ENCODE data around the gene TMEM183A. TPM values are rescaled to one million over a fixed set of nuclear protein-coding genes. Genes with fewer than 3 reads are reported as not detected.

Gene TMEM183A
- total RNA-seq, 3 donors from 2014 or later: 85.9 to 113 (median 94.1) TPM

- no peak for TF ChIP-seq POLR2AphosphoS5 (IDR thresholded peaks at IDR 0.05)
- Histone ChIP-seq H3K27ac (no peak overlapping the region), H3K9me3 (no peaks in the 10 kb centered on the region), H3K4me3 (no peak overlapping the region), H3K36me3 (no peaks in the 10 kb centered on the region), H3K4me1 (no peaks in the 10 kb centered on the region), H3K27me3 (no peaks in the 10 kb centered on the region)
- DNase-seq (ENCODE audit: low spot score in 2 of 2): no peak
- intact Hi-C loops (cut with DNase I; ENCODE audit: low total_unique reads): loop anchor here (10.0 kb wide), 1 partner anchor 239 kb away; no protein-coding TSS in a partner anchor
Observed at GRCh38 chr1:203035111-203036000, 28.2 kb downstream of the TMEM183A start.

GRCh38 chr1:203036135-203036534 is 29.0 kb downstream of the TMEM183A start:
- TF ChIP-seq CTCF (IDR thresholded peaks at IDR 0.05) (no peak), POLR2AphosphoS5 (IDR thresholded peaks at IDR 0.05) (no peak)
- no peaks in the 10 kb centered on the region for H3K9me3 ChIP-seq
- no peak overlapping the region for H3K4me3 ChIP-seq
- no peaks in the 10 kb centered on the region for H3K4me1 ChIP-seq
- no peaks in the 10 kb centered on the region for H3K27me3 ChIP-seq
- H3K27ac ChIP-seq: no peak overlapping the region
- intact Hi-C loops (cut with DNase I; ENCODE audit: low total_unique reads): loop anchor here (10.0 kb wide), 1 partner anchor 239 kb away; no protein-coding TSS in a partner anchor
- DNase-seq (ENCODE audit: low spot score in 2 of 2): no peak
- H3K36me3 ChIP-seq: no peaks in the 10 kb centered on the region

GRCh38 chr1:203036537-203036936 is 29.4 kb downstream of the TMEM183A start:
- DNase-seq (ENCODE audit: low spot score in 2 of 2): no peak
- Histone ChIP-seq H3K9me3 (no peaks in the 10 kb centered on the region), H3K4me1 (no peaks in the 10 kb centered on the region), H3K4me3 (no peak overlapping the region), H3K27ac (no peak overlapping the region), H3K27me3 (no peaks in the 10 kb centered on the region), H3K36me3 (no peaks in the 10 kb centered on the region)
- intact Hi-C loops (cut with DNase I; ENCODE audit: low total_unique reads): loop anchor here (10.0 kb wide), 1 partner anchor 238 kb away; no protein-coding TSS in a partner anchor
- TF ChIP-seq POLR2AphosphoS5 (IDR thresholded peaks at IDR 0.05) (no peak), CTCF (IDR thresholded peaks at IDR 0.05) (no peak), POLR2A (IDR thresholded peaks at IDR 0.05) (no peak)

GRCh38 chr1:203037509-203038190 is 30.5 kb downstream of the TMEM183A start:
- DNase-seq (ENCODE audit: low spot score in 2 of 2): no peak
- no peak overlapping the region for H3K4me3 ChIP-seq
- no peaks in the 10 kb centered on the region for H3K36me3 ChIP-seq
- H3K4me1 ChIP-seq: no peaks in the 10 kb centered on the region
- H3K9me3 ChIP-seq: no peaks in the 10 kb centered on the region
- H3K27ac ChIP-seq: no peak overlapping the region
- H3K27me3 ChIP-seq: no peaks in the 10 kb centered on the region
- TF ChIP-seq POLR2AphosphoS5 (IDR thresholded peaks at IDR 0.05) (no peak), CTCF (IDR thresholded peaks at IDR 0.05) (no peak), POLR2A (IDR thresholded peaks at IDR 0.05) (no peak)
- intact Hi-C loops (cut with DNase I; ENCODE audit: low total_unique reads): loop anchor here (10.0 kb wide), 1 partner anchor 237 kb away; no protein-coding TSS in a partner anchor

GRCh38 chr1:203038217-203038741 is 31.1 kb downstream of the TMEM183A start:
- no peak for TF ChIP-seq CTCF (IDR thresholded peaks at IDR 0.05)
- TF ChIP-seq POLR2AphosphoS5 (IDR thresholded peaks at IDR 0.05): no peak
- TF ChIP-seq POLR2A (IDR thresholded peaks at IDR 0.05): no peak
- intact Hi-C loops (cut with DNase I; ENCODE audit: low total_unique reads): loop anchor here (10.0 kb wide), 1 partner anchor 237 kb away; no protein-coding TSS in a partner anchor
- H3K36me3 ChIP-seq: no peaks in the 10 kb centered on the region
- no peaks in the 10 kb centered on the region for H3K9me3 ChIP-seq
- no peaks in the 10 kb centered on the region for H3K4me1 ChIP-seq
- DNase-seq (ENCODE audit: low spot score in 2 of 2): no peak
- no peak overlapping the region for H3K4me3 ChIP-seq
- H3K27me3 ChIP-seq: no peaks in the 10 kb centered on the region
- no peak overlapping the region for H3K27ac ChIP-seq

Measured in breast epithelium (tissue), 4 donors.